NOMO-1 (cell line): ENCODE data around the gene MYCBP.

ENCODE experiments used
- DNase-seq, 2 experiments: peaks; one replicate each; lab custom pipeline; 2025; ENCODE audit not compliant: unreplicated experiment in 2 of 2; lab: John Stamatoyannopoulos, UW

Gene MYCBP

DNA sequence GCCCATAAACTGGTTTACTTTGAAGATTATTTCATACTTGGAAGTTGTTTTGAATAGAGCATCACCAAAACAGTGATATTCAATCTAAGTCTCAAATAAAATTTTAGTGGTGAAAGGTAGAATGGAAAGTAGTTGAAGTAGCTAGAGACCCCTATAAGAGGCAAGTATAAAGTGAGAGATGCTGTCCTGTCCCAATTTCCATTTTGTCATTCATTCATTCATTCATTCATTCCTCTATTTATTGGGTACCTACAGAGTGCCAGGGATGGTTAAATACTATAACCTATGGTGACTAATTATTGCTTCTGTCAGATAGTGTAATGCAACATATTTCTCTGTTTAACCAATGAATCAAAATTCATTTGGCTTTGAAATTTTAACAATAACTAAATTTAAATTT lies 46.3 kb downstream of the MYCBP start:
- DNase-seq = no peak

GRCh38 chr1:38826262-38826661 lies 46.9 kb downstream of the MYCBP start:
- peak in 1 of 2 experiments; percentile 13 for DNase-seq

DNA sequence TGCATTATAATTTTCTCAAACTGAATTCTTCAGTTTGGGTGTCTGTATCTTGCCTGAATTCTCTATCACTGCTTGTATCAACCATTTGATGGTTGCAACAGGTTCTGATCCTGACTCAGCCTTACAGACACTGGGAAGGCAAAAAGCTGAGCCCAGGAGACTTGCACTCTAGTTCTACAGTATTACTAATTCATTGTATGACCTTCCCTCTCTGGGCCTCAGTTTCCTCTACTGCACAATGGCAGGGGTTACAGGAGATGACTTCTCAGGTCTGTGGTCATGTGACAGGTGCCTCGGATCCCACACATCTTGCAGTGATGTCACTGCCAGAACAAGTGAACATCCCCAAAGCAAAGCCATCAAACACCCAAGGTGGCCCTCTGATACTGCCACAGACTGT lies 52.3 kb downstream of the MYCBP start:
- no peak for DNase-seq

GRCh38 chr1:38819516-38819915 lies 53.6 kb downstream of the MYCBP start:
- DNase-seq = no peak

DNA sequence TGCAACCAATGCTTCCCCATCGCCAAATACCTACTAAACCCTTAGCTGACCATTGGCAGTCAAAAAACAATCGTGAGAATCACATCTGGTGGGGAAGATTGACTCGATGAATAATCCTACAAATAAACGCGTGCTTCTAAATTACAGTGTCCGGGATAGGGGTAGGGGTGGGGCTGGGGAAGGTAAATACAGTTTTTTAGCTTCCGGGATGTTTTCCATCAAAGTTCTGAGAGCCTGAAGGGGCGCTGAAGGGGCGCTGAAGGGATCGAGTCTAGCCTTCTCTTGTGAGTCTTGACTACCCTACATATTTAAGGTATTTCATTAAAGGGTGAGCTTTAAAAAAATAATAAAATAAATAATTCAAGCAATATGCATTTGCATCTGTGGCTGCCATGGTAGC lies 54.1 kb downstream of the MYCBP start:
- DNase-seq = no peak

DNA sequence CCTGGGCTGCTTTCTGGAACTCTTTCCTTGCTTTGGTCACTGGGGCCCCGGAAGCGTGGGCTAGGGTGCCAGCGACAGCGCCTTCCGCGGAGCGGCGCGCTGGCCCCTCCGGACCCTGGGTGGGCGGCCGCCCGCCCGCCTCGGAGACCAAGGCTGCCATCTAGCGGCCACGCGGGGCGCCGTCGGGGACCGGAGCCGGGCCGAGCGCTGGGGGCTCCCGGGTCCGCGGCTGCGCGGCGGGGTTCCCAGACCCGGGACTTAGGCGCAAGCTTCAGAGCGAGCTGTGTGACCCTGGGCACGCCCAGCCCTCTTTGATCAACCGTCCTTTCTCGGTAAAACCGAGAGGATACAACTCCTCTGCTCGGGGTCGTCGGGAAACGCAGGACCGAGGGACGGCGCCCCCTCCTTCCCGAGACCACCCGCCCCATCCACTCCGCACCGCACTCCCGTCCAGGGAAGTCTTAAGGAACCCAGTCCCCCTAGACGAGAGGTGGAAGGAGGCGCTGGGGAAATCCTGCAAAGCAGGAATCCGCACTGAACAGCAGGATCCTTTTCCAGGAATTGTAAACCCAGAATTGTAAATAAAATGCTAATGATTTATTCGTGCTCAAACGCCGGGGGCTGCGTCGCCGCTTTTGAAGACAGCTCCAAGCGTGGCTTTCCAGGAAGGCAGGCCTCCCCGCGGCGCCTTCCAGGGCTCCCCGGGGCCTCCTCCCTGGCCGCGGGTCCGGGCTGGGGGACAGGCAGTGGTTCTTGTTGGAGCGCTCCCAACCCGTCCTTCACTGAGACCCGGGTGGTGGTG lies 54.8 kb downstream of the MYCBP start:
- peak in 1 of 2 experiments; percentile 33 for DNase-seq

DNA sequence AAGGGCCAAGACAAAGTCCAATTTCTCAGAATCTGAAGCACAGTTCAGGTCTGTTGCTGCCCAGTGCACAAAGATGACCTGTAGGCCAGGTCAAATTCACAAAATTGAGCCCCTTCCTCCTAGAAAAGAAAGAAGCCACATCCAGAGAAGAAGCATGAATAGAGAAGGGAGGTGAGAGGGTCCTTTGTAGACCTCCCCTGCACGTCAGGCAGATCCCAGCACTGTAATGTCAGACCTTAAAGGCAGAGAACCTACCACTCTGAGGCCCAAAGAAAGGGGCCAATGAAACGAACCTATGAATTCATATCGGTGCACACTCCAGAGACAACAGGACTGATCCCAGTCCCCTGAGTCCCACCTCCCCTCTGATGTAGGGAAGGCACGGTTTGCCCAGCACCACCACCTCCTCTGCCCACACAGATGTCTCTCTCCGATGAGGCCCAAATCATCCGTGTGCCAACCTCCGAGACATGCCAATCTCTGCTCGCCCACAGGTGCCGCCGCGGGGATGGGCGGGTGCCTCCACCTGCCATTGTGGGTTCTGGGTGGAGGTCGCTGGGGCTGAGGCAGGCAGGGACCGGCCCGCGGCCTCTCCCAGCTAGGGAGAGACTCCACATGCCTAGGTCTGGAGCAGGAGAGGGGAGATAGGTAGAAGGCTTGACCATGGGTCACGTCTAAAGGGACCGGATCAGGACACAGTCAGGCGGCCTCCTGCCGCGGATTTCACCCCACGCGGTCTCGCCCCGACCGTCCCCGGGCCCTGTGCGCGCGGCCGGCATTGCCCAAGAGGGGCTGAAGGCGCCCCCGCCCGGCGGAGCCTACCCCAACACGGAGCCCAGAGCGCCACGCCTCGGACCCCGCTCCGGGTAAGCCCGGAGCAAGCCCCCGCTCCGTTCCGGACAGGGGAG lies 55.6 kb downstream of the MYCBP start:
- DNase-seq = no peak

DNA sequence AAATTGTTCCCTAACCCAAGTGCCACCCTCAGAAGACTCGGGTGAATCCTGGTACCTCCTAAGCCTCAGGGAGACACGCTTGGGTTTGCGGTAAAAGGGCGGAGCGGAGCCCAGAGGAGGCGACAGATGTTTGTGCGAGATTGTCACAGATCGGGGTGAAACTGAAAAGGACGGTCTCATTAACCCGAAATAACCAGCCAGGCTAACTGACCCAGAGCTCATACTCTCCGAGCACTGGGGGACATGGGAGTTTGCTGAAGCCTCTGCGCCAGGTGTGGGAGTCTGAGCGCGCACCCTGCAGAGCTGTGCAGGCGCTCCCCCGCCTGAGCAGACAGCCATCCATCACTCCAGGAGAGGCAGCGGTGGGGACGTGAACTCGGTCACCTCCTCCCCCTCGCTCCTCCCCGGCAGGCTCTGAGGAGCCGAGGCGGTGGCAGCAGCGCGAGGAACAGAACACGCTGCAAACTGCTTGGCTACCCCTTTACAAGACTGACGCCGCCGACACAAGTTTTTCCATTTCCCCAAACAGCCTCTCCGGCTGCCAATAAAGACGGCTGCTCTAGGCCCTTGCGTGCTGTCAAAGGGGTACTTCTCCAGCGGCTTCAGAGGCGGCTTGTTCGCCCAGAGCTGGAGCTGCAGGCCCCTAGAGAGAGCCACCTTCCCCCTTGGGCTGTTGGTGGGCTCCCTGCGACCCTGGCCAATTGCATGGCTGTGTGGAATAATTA lies 57.1 kb downstream of the MYCBP start:
- no peak for DNase-seq

GRCh38 chr1:38814984-38815464 lies 58.1 kb downstream of the MYCBP start:
- no peak for DNase-seq

GRCh38 chr1:38814444-38814983 lies 58.6 kb downstream of the MYCBP start:
- no peak for DNase-seq

- no peak for DNase-seq
Measured at GRCh38 chr1:38812981-38813380, 60.2 kb downstream of the MYCBP start.
